Right renal pelvis (tissue), 4 donors: ENCODE measurements around the gene OTOP2. TPM values are rescaled to one million over a fixed set of nuclear protein-coding genes. Genes with fewer than 3 reads are reported as not detected.

ENCODE experiments used
- DNase-seq, 4 donors: peaks; one replicate each; pipeline ENCODE4 v3.0.0-alpha.2; 2013; ENCODE audit warnings: low read depth in 4 of 4, low spot score in 3 of 4, missing footprints in 1 of 4
- polyA plus RNA-seq, 4 donors: library from polyadenylated mRNA; unstranded; fragments of 120-200 nt; gene quantifications; one replicate each; pipeline ENCODE4 v1.2.1, GENCODE V29; 2013; ENCODE audit not compliant: insufficient read length in 4 of 4

The OTOP2 gene
- polyA plus RNA-seq, 4 donors: 0.03 to 0.10 TPM; not detected in 2

- no peak for DNase-seq
These were observed 25.5 kb downstream of the OTOP2 start for GRCh38 chr17:74949455-74950115.

DNA sequence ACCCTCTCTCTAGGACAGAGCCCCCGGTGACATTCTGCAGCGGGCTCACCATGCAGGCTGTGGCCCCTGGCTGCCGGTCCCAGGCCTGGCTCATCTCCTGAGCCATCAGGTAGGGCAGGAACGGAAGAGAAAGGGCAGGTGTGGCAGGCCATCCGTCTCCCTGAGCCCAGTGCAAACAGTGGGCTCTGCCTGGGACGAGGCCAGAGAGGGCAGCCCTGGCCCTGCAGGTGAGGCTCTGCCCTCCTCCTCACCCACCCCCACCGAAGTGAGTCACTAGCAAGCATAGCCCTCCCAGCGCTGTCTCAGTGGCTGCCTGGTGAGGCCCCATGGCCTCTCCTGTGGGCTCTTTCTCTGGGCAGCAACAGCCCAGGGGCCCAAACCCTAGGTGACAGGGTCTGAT is 26.1 kb downstream of the OTOP2 start:
- DNase-seq: no peak

DNA sequence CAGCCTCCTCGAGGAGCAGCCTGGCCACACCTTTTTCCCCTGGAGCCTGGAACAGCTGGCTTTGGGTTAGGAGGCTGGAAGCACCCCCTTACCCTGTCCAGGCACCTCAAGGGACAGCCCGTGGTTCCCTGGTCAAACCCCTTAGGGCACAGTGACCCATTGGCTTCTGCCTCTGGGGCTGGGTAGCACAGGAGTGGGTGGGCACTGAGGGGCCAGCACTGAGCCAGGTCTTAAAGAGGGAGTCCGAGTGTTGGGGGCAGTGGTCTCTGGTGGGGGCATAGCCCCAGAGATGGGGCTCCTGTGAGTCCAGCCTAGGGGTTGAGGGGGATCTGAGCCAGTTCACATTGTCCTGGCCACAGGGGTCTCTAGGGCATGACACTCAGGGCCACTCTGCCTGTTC is 27.0 kb downstream of the OTOP2 start:
- no peak for DNase-seq

DNA sequence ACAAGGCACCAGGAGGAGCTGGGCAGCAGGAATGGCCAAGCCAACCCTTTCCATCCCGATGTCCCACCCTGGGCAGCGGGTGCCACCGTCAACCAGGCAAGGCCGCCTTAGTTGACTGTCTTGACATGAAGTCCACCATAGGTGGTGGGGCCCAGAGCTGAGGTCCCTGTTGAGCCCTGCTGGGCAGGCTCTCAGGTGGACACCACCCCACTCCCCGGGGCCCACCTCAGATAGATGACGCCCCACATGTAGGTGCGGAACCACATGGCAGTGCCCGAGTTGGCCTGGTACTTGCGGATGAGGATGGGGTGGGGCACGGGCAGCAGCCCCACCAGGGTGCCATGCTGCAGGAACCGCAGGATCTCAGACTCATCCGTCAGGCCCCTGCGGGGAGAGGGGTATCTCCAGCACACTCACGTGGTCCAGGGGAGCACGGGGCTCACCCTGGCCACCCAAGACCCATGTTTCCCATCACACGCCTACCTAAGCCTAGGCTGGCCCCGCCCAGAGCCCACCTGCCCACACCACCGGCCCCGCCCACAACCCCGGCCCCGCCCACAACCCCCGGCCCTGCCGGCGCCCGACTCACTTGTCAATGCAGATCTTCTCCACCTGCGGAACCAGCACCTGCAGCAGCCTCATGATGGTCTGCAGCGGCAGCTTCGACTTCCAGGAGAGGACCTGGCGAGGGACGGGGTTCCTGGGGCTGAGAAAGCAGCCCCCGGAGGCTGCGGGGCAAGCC is 27.8 kb downstream of the OTOP2 start:
- no peak for DNase-seq

- no peak for DNase-seq
These were observed 28.5 kb downstream of the OTOP2 start for GRCh38 chr17:74952431-74953133.

DNA sequence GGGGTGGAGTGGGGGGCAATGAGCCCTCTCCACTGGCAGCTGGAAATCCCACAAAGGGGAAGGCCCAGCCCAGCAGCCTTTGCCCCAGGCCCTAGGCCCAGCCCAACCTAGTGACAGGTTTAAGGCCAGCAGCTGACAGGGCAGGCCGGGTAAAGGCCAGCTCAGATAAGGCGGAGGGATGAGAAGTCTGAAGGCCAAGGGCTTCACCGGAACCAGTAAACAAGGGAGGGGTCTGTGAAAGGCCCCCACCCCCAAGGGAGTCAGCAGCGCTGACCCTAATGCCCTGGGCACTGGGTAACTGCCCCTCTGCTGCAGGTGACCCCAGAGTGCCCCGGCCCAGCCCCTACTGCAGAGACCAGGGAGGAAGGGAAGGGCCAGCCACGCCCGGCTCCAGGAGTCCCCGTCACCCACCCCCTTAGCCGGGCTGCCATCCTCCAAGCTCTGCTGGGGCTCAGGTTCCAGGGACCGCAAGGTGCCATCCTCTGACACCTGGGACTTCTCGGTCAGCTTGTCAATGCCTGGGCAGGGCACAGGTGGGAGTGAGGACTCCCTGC is 29.1 kb downstream of the OTOP2 start:
- no peak for DNase-seq

GRCh38 chr17:74954115-74954514 is 30.0 kb downstream of the OTOP2 start:
- DNase-seq: no peak

DNA sequence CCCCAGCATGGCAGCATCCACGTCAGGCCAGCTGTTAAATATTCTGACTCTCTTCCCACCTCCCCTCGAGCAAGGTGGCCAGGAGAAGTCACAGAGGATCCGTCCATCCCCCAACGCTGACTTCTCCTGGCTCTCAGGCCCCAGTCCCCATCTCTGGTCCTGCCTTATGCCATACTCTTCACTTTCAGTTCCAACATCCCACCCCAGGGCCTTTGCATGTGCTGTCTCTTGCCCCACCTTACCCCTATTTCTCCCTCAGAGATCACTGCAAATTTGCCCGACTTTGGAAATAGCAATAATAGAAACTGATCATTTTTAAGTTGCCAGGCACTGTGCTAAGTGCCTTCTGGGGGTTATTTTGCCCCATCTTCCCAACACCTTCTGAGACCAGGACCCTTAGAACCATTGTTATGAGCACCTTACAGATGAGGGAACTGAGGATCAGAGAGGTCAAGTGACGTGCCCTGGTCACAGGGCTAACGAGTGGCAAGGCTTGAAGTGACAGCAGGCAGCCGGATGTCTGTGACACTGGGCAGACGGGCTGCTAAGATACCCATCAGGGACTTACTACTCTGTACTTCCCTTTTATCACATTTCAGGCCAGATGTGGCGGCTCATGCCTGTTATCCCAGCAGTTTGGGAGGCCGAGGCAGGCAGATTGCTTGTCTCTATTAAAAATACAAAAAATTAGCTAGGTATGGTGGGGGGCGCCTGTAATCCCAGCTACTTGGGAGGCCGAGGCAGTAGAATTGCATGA is 30.8 kb downstream of the OTOP2 start:
- DNase-seq: no peak

- DNase-seq: no peak
These were observed 32.0 kb downstream of the OTOP2 start for GRCh38 chr17:74956093-74956492.

DNA sequence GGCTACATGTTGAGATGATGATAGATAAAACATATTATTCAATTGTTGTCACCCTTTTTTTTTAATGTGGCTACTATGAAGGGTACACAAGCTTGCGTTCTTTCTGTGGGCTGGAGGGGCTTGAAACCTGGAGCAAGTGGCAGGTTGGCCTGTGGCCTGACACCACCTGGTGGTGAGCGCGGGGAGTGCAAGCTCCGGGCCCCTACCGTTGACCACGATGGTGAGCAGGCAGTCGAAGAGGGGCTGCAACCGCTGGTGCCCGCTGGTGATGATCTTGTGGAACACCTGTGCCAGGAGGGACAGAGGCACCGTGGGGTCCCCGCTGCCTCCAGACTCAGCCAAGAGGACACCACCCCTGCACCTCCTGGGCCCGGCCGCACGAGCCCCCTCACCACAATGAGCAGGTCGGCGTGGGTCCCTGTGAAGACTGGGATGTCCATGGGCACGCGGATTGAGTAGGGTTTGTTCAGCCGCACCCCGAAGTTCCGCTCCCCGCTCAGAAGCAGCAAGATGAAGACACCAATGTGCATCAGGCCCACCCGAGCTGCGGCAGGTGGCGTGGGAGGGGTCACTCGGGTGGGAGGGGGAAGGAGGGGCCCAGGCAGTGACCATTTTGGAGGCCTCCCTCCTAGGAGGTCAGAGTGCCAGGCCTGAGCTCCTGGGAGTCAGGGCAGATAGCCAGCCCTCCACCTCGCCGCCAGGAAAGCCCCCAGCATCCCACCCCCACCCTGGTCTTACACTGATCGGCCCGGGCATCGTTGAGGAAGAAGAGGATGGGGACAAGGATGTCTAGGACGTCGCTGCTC is 34.1 kb downstream of the OTOP2 start:
- DNase-seq: no peak

DNA sequence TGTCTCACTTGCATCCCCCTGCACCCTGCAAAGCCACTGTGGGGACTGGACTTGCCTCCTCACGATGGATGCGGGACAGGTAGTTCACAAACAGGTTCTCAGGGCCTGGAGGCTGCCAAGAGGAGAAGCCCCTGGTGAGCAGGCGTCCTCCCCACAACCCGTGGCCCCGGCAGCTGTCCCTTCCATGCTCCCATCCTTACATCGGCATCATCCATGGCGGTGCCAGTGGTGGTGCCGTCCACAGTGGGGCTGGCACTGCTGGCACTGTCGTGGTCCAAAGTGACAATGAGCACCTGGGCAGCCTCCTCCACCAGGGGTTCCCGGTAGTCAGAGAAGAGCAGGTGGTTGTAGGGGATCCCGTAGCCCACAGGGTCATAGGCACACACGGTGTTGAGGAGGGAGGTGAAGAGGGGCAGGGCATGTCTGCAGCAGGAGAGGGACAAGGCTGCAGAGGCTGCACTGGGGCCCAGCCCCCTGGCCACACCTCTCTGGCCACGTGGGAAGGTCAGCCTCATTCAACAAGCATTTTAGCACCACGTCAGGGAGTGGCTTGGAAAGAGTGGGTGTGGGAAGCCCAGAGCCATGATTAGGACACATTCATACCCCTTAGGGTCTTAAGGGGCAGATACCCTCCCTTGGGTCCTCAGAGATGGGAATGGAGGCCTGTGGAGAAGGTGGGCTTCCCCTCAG is 35.9 kb downstream of the OTOP2 start:
- DNase-seq: no peak

GRCh38 chr17:74960570-74961342 is 36.7 kb downstream of the OTOP2 start:
- no peak for DNase-seq

GRCh38 chr17:74961657-74962350 is 37.7 kb downstream of the OTOP2 start:
- DNase-seq: peak; percentile 73 to 83 (median 76)

DNA sequence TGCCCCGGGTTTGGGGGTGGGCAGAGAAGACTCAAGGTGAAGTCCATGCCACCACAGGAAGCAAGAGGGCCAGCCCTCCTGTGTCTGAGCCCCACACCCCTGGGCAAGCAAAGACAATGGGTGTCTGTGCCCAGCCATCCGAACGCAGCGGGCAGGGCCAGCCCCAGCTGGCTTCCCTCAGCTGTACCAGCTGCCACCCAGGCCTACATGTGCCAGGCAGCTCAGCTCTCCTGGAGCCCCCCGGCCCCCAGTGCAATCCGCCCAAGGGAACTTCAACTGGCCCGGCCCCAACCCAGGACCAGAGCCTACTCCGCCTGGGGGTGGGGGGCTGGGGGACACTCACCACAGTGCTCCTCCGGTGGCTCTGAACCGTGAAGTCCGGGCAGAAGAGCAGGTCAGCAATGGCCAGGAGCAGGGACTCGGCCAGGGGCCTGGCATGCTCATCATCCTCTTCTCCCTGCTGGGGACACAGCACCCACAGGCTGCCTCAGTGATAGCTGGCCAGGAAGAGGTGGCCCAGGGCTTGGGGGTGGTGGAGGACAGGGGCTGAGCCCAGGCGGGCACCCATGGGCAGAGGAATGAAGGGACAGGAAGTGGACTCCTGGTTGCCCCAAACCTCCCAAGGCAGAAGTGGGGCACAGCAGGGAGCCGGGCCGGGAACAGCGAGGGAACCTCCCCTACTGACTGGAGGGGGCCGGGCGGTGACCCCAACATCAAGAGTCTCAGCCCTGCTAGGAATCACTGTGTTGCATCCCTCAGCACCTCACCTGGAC is 38.7 kb downstream of the OTOP2 start:
- no peak for DNase-seq

DNA sequence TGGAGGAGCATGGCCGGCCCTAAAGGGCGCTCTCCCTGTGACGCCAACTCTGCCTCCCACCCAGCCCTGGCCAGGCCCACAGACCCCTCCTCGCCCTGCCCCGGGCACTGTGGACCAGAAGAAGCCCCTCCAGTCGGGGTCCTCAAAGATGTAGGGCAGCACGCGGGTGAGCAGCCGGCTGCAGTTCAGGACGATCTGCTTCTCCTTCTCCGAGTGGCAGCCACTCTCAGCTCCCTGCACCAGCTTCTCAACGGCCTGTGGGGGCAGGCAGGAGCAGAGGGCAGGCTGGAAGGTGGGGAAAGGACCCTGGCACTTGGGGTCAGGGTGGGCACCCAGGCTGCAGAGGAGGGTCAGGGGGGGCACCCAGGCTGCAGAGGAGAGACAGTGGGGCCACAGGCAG is 39.6 kb downstream of the OTOP2 start:
- DNase-seq: no peak

DNA sequence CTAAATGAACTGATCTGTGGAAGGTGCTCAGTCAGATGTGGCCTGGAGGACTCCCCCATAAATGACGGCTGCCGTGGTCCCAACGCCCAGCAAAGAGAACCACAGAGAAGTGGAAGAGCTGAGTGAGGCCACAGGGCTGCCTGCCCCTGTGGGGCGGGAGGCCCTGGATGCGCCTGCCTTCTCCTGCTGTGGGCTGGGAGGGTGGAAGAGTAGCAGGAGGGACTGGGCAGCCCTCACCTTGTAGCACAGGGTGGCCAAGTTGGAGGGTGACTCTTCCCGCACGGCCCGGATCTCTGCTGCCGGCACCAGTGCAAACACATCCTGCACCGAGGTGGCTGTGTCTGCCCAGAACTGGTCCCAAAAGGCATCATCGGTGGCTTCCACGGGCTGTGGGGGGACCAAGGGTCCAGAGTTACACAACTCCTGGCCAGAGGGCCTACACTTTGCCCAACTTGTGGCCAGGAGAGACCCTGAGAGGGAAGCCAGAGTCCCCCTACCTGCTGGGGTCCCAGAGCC is 40.2 kb downstream of the OTOP2 start:
- no peak for DNase-seq
